Endodermal cell (in vitro differentiated cells): ENCODE results near the gene RTL5. TPM values are rescaled to one million over a fixed set of nuclear protein-coding genes. Genes with fewer than 3 reads are reported as not detected.

Source experiments
- DNase-seq: peaks from one replicate; pipeline ENCODE4 v3.0.0-alpha.2; 2017
- H3K27ac ChIP-seq: 2 replicates; pipeline ENCODE4 v1.5.1; 2013; ENCODE audit warnings: mild to moderate bottlenecking, low read depth, low read length, moderate library complexity
- H3K27me3 ChIP-seq: 2 replicates; pipeline ENCODE4 v1.6.1; 2013; ENCODE audit warnings: mild to moderate bottlenecking, low read length, moderate library complexity; ENCODE audit not compliant: insufficient read depth, control insufficient read depth, poor library complexity, severe bottlenecking
- H3K36me3 ChIP-seq: 2 replicates; pipeline ENCODE4 v1.7.0; 2013; ENCODE audit warnings: mild to moderate bottlenecking, low read length, moderate library complexity; ENCODE audit not compliant: control insufficient read depth, insufficient read depth
- H3K4me1 ChIP-seq: one replicate; pipeline ENCODE4 v1.7.0; 2013; ENCODE audit warnings: low read length; ENCODE audit not compliant: control insufficient read depth, insufficient read depth
- H3K4me3 ChIP-seq: 2 replicates; pipeline ENCODE4 v1.5.1; 2013; ENCODE audit warnings: mild to moderate bottlenecking, low read length, moderate library complexity
- H3K9ac ChIP-seq: 2 replicates; pipeline ENCODE4 v1.6.1; 2013; ENCODE audit warnings: mild to moderate bottlenecking, low read length, moderate library complexity; ENCODE audit not compliant: poor library complexity, severe bottlenecking; ENCODE audit errors: extremely low read depth
- H3K9me3 ChIP-seq: 2 replicates; pipeline ENCODE4 v1.6.1; 2013; ENCODE audit warnings: mild to moderate bottlenecking, low read length, moderate library complexity; ENCODE audit not compliant: control insufficient read depth
- H3K27ac Mint-ChIP-seq: 2 replicates; pipeline ENCODE4 v1.8.0; 2020; ENCODE audit warnings: mixed read lengths
- H3K27me3 Mint-ChIP-seq: 2 replicates; pipeline ENCODE4 v1.8.0; 2021; ENCODE audit warnings: mild to moderate bottlenecking, mixed read lengths; ENCODE audit not compliant: insufficient read depth
- H3K36me3 Mint-ChIP-seq: 2 replicates; pipeline ENCODE4 v1.8.0; 2020; ENCODE audit warnings: low read depth, mixed read lengths
- H3K4me1 Mint-ChIP-seq: 2 replicates; pipeline ENCODE4 v1.8.0; 2020; ENCODE audit warnings: mixed read lengths
- H3K4me3 Mint-ChIP-seq: 2 replicates; pipeline ENCODE4 v1.8.0; 2020; ENCODE audit warnings: mild to moderate bottlenecking, moderate library complexity, mixed read lengths
- H3K9me3 Mint-ChIP-seq: 2 replicates; pipeline ENCODE4 v1.8.0; 2020; ENCODE audit warnings: mild to moderate bottlenecking, mixed read lengths
- CTCF ChIP-seq: fragments of 200-600 bp; sonication (generic); conservative IDR thresholded peaks from 2 replicates; pipeline ENCODE4 v1.5.0; 2021; ENCODE audit warnings: antibody characterized with exemption, mild to moderate bottlenecking
- WGBS, 2 experiments: methylation state at CpG; one replicate each; pipeline versions ENCODE4 v1.1.5 to v1.1.7; 2013; ENCODE audit warnings: missing lambda C conversion rate in 2 of 2, mixed read lengths in 1 of 2; ENCODE audit not compliant: insufficient coverage in 1 of 2, insufficient read length in 1 of 2; 5-methylcytosine and 5-hydroxymethylcytosine counted together
- total RNA-seq, 2 donors: library from RNA; stranded (reverse); fragmentation: NEBNext Ultra II Directional in 1 of 2; extraction: Animal tissue kit (Norgen Biotek cat#: 25700) in 1 of 2; gene quantifications; 2 replicates in 1 of 2; 3 replicates in 1 of 2; pipeline ENCODE4 v1.2.1, GENCODE V29; 2021

Gene RTL5
- total RNA-seq, 2 donors from 2014 or later = 8.4 to 9.9 TPM

- H3K4me1 ChIP-seq = no peaks in the 10 kb centered on the region
- Mint-ChIP-seq H3K27ac (no peak overlapping the region), H3K4me3 (no peak overlapping the region), H3K36me3 (peaks cover 18% of the 10 kb centered on the region), H3K4me1 (no peaks in the 10 kb centered on the region), H3K27me3 (peaks cover 24% of the 10 kb centered on the region), H3K9me3 (peaks cover 68% of the 10 kb centered on the region)
- WGBS, 2 experiments = 98% methylated on average over 10 of the region's 11 CpGs; no CpG with 5 or more reads in 1 of the 2 experiments
- no peak overlapping the region for H3K27ac ChIP-seq
- H3K36me3 ChIP-seq = no peaks in the 10 kb centered on the region
- no peak for TF ChIP-seq CTCF
- H3K9me3 ChIP-seq = no peaks in the 10 kb centered on the region
- H3K9ac ChIP-seq = no peak overlapping the region
- H3K27me3 ChIP-seq = peaks cover 15% of the 10 kb centered on the region
- no peak overlapping the region for H3K4me3 ChIP-seq
- no peak for DNase-seq
These were observed 2.3 kb upstream of the RTL5 start for GRCh38 chrX:72133851-72134546.

GRCh38 chrX:72132456-72132855 is 741 bp upstream of the RTL5 start:
- TF ChIP-seq CTCF = no peak
- no peaks in the 10 kb centered on the region for H3K4me1 ChIP-seq
- no peak overlapping the region for H3K9ac ChIP-seq
- no peaks in the 10 kb centered on the region for H3K4me1 Mint-ChIP-seq
- H3K27ac ChIP-seq = peak overlapping the region; percentile 44
- peaks cover 20% of the 10 kb centered on the region for H3K36me3 Mint-ChIP-seq
- no peak for DNase-seq
- peak overlapping the region; percentile 60 for H3K4me3 ChIP-seq
- WGBS, 2 experiments = 95% methylated on average over 3 of the region's 3 CpGs; no CpG with 5 or more reads in 1 of the 2 experiments
- peak overlapping the region; percentile 58 for H3K4me3 Mint-ChIP-seq
- H3K36me3 ChIP-seq = no peaks in the 10 kb centered on the region
- peaks cover 24% of the 10 kb centered on the region for H3K27me3 Mint-ChIP-seq
- peaks cover 69% of the 10 kb centered on the region for H3K9me3 Mint-ChIP-seq
- H3K27me3 ChIP-seq = peaks cover 15% of the 10 kb centered on the region
- no peak overlapping the region for H3K27ac Mint-ChIP-seq
- H3K9me3 ChIP-seq = no peaks in the 10 kb centered on the region

- peak overlapping the region; percentile 74 for H3K4me3 ChIP-seq
- no peak for TF ChIP-seq CTCF
- H3K27me3 ChIP-seq = peaks cover 15% of the 10 kb centered on the region
- H3K9ac ChIP-seq = no peak overlapping the region
- H3K27me3 Mint-ChIP-seq = peaks cover 24% of the 10 kb centered on the region
- peak overlapping the region; percentile 58 for H3K4me3 Mint-ChIP-seq
- DNase-seq = peak; percentile 64
- peaks cover 3% of the 10 kb centered on the region for H3K4me1 ChIP-seq
- H3K9me3 ChIP-seq = no peaks in the 10 kb centered on the region
- H3K36me3 ChIP-seq = no peaks in the 10 kb centered on the region
- peaks cover 10% of the 10 kb centered on the region for H3K4me1 Mint-ChIP-seq
- WGBS, 2 experiments = 16 to 27% methylated on average over 3 to 29 of the region's 30 CpGs
- peaks cover 71% of the 10 kb centered on the region for H3K9me3 Mint-ChIP-seq
- H3K36me3 Mint-ChIP-seq = peaks cover 20% of the 10 kb centered on the region
- H3K27ac Mint-ChIP-seq = no peak overlapping the region
- H3K27ac ChIP-seq = no peak overlapping the region
These were observed 909 bp downstream of the RTL5 start for GRCh38 chrX:72130762-72131250.
